ENCODE data around the gene SERPIND1.

Gene SERPIND1

GRCh38 chr22:20793748-20794649 is 20.1 kb downstream of the SERPIND1 start:
- DNase-seq = no peak

GRCh38 chr22:20794650-20795413 is 20.9 kb downstream of the SERPIND1 start:
- DNase-seq = no peak

- DNase-seq = no peak
These were observed 22.8 kb downstream of the SERPIND1 start for GRCh38 chr22:20796731-20797130.

GRCh38 chr22:20798218-20798617 is 24.3 kb downstream of the SERPIND1 start:
- no peak for DNase-seq

GRCh38 chr22:20798974-20799373 is 25.1 kb downstream of the SERPIND1 start:
- DNase-seq = no peak

GRCh38 chr22:20799449-20799848 is 25.5 kb downstream of the SERPIND1 start:
- no peak for DNase-seq

- DNase-seq = no peak
These were observed 28.5 kb downstream of the SERPIND1 start for GRCh38 chr22:20802452-20802851.

- no peak for DNase-seq
These were observed 29.1 kb downstream of the SERPIND1 start for GRCh38 chr22:20802922-20803553.

- peak in 1 of 2 experiments; percentile 1 for DNase-seq
These were observed 29.9 kb downstream of the SERPIND1 start for GRCh38 chr22:20803696-20804324.

GRCh38 chr22:20804650-20805049 is 30.7 kb downstream of the SERPIND1 start:
- DNase-seq = no peak

GRCh38 chr22:20805972-20806471 is 32.1 kb downstream of the SERPIND1 start:
- DNase-seq = peak in 1 of 2 experiments; percentile 1

- peak; percentile 20 to 62 for DNase-seq
These were observed 33.4 kb downstream of the SERPIND1 start for GRCh38 chr22:20807315-20807752.

GRCh38 chr22:20808844-20809243 is 34.9 kb downstream of the SERPIND1 start:
- DNase-seq = no peak

- DNase-seq = no peak
These were observed 35.7 kb downstream of the SERPIND1 start for GRCh38 chr22:20809538-20810185.

GRCh38 chr22:20810645-20811044 is 36.7 kb downstream of the SERPIND1 start:
- DNase-seq = no peak

- no peak for DNase-seq
These were observed 37.3 kb downstream of the SERPIND1 start for GRCh38 chr22:20811171-20811570.

- no peak for DNase-seq
These were observed 38.2 kb downstream of the SERPIND1 start for GRCh38 chr22:20811971-20812660.

- DNase-seq = no peak
These were observed 39.1 kb downstream of the SERPIND1 start for GRCh38 chr22:20813056-20813455.

GRCh38 chr22:20814221-20814808 is 40.4 kb downstream of the SERPIND1 start:
- DNase-seq = no peak

GRCh38 chr22:20815477-20816050 is 41.7 kb downstream of the SERPIND1 start:
- DNase-seq = no peak

- DNase-seq = no peak
These were observed 42.6 kb downstream of the SERPIND1 start for GRCh38 chr22:20816559-20816958.

Measured in SW 1271 (cell line).